HepG2 (cell line): ENCODE data around the gene PIBF1. TPM values are rescaled to one million over a fixed set of nuclear protein-coding genes. Genes with fewer than 3 reads are reported as not detected.

Experiments used
- ATAC-seq: fragments of 200-7000 bp; cut with Tn5 transposase; 3 replicates; pipeline ENCODE4 v1.9.1; 2020; ENCODE audit warnings: mild to moderate bottlenecking, moderate library complexity
- BruUV-seq: library from RNA; stranded (reverse); fragments of 400-500 nt; replicated peaks from 2 replicates; lab custom pipeline; 2021; lab: Mats Ljungman, UMichigan
- CTCF ChIA-PET: fragments of 300-600 bp; formaldehyde crosslinking; extraction: SDS; loops from one replicate; lab custom pipeline; 2021; ENCODE audit warnings: low total read pairs, inconsistent platforms, low intra/inter-chr PET ratio; lab: Yijun Ruan, JAX
- POLR2A ChIA-PET: fragments of 350-600 bp; sonication (Branson Sonifier 250); formaldehyde crosslinking; loops from one replicate; lab custom pipeline; 2020; ENCODE audit warnings: antibody characterized with exemption, inconsistent platforms; lab: Yijun Ruan, JAX
- DNase-seq: peaks from one replicate; pipeline ENCODE4 v3.0.0-alpha.2; 2015; ENCODE audit warnings: low spot score
- FAIRE-seq: peaks from 3 replicates; lab custom pipeline; 2011; peaks lifted over from hg19 to GRCh38; lab: Jason Lieb, UNC
- H2AFZ ChIP-seq: one replicate; pipeline ENCODE4 v1.6.1; 2011; ENCODE audit warnings: low read length, inconsistent platforms
- H3K27ac ChIP-seq: fragments of 300-600 bp; 3 replicates; pipeline ENCODE4 v1.8.0; 2011; ENCODE audit warnings: mixed run types, mild to moderate bottlenecking, mixed read lengths, low read length, inconsistent platforms; ENCODE audit not compliant: insufficient read depth; ENCODE audit errors: extremely low read length
- H3K27me3 ChIP-seq, 2 experiments: fragments of 200-600 bp in 1 of 2; 2 replicates in 1 of 2; 3 replicates in 1 of 2; pipeline versions ENCODE4 v1.6.0 to v1.8.0; 2011; ENCODE audit warnings: low read length in 2 of 2, mild to moderate bottlenecking in 2 of 2, moderate library complexity in 2 of 2, inconsistent platforms in 1 of 2; ENCODE audit not compliant: insufficient read depth in 2 of 2, control insufficient read depth in 1 of 2
- H3K36me3 ChIP-seq, 2 experiments: fragments of 200-600 bp in 1 of 2; replicated peaks in 1 of 2; 2 replicates in 1 of 2; 3 replicates in 1 of 2; pipeline versions ENCODE4 v1.5.1 to v1.8.0; 2011; ENCODE audit warnings: low read length in 2 of 2, inconsistent platforms in 1 of 2; ENCODE audit not compliant: insufficient read depth in 2 of 2, control insufficient read depth in 1 of 2
- H3K4me1 ChIP-seq: 2 replicates; pipeline ENCODE4 v1.5.1; 2012; ENCODE audit warnings: low read length, inconsistent platforms; ENCODE audit not compliant: insufficient read depth
- H3K4me2 ChIP-seq: 2 replicates; pipeline ENCODE4 v1.6.0; 2011; ENCODE audit warnings: low read depth, low read length, inconsistent platforms
- H3K4me3 ChIP-seq, 3 experiments: fragments of 200-600 bp in 1 of 3; sonication (generic), shearing (Covaris generic) in 1 of 3; replicated peaks in 1 of 3; 2 replicates each; pipeline ENCODE4 v1.5.1; 2011 to 2016; ENCODE audit warnings: low read length in 3 of 3, inconsistent platforms in 2 of 3, low read depth in 2 of 3, mild to moderate bottlenecking in 2 of 3, control low read depth in 1 of 3, mixed read lengths in 1 of 3; ENCODE audit not compliant: insufficient read depth in 1 of 3
- H3K79me2 ChIP-seq: one replicate; pipeline ENCODE4 v1.6.1; 2011; ENCODE audit warnings: low read length, inconsistent platforms; ENCODE audit not compliant: insufficient read depth
- H3K9ac ChIP-seq: 2 replicates; pipeline ENCODE4 v1.6.0; 2011; ENCODE audit warnings: mild to moderate bottlenecking, low read depth, low read length, inconsistent platforms; ENCODE audit not compliant: insufficient read depth
- H3K9me3 ChIP-seq: 2 replicates; pipeline ENCODE4 v1.5.1; 2012; ENCODE audit warnings: mild to moderate bottlenecking, low read length
- H4K20me1 ChIP-seq: 2 replicates; pipeline ENCODE4 v1.6.0; 2011; ENCODE audit warnings: inconsistent platforms, mild to moderate bottlenecking, low read length, moderate library complexity; ENCODE audit not compliant: insufficient read depth
- CHCHD3 ChIP-seq: sonication (generic); formaldehyde crosslinking; IDR thresholded peaks from 2 replicates; pipeline ENCODE4 v1.8.0; 2022; ENCODE audit warnings: mild to moderate bottlenecking, missing genetic modification reagents, moderate library complexity
- GMEB2 ChIP-seq: IDR thresholded peaks from 2 replicates; pipeline ENCODE4 v1.6.1; 2016; ENCODE audit warnings: missing biosample characterization, missing genetic modification reagents, low read depth
- GRHL1 ChIP-seq: sonication (generic); formaldehyde crosslinking; conservative IDR thresholded peaks from 2 replicates; pipeline ENCODE4 v1.8.0; 2022; ENCODE audit warnings: missing genetic modification reagents
- LBX2 ChIP-seq: sonication (generic); formaldehyde crosslinking; IDR thresholded peaks from 2 replicates; pipeline ENCODE4 v1.5.0; 2020; ENCODE audit warnings: missing genetic modification reagents, mild to moderate bottlenecking, borderline replicate concordance
- NPAS2 ChIP-seq: sonication (generic); formaldehyde crosslinking; IDR thresholded peaks from 2 replicates; pipeline ENCODE4 v1.8.0; 2022; ENCODE audit warnings: mild to moderate bottlenecking, missing genetic modification reagents, borderline replicate concordance
- SALL2 ChIP-seq: sonication (generic); formaldehyde crosslinking; IDR thresholded peaks from 2 replicates; pipeline ENCODE4 v1.8.1; 2023; ENCODE audit warnings: mild to moderate bottlenecking, missing genetic modification reagents, inconsistent platforms
- UBTF ChIP-seq: sonication (generic); formaldehyde crosslinking; IDR thresholded peaks from 2 replicates; pipeline ENCODE4 v1.4.0; 2020; ENCODE audit warnings: mild to moderate bottlenecking, missing genetic modification reagents
- ZBTB3 ChIP-seq: sonication (generic); formaldehyde crosslinking; IDR thresholded peaks from 2 replicates; pipeline ENCODE4 v1.4.0; 2020; ENCODE audit warnings: low read depth, mild to moderate bottlenecking, moderate library complexity, missing genetic modification reagents, borderline replicate concordance
- ZBTB33 ChIP-seq: sonication (generic); formaldehyde crosslinking; IDR thresholded peaks from 2 replicates; pipeline ENCODE4 v1.4.0; 2020; ENCODE audit warnings: missing genetic modification reagents
- ZC3H4 ChIP-seq: sonication (generic); formaldehyde crosslinking; IDR thresholded peaks from 2 replicates; pipeline ENCODE4 v1.4.0; 2020; ENCODE audit warnings: missing genetic modification reagents, borderline replicate concordance
- ZFP62 ChIP-seq: sonication (generic); formaldehyde crosslinking; IDR thresholded peaks from 2 replicates; pipeline ENCODE4 v1.4.0; 2020; ENCODE audit warnings: missing genetic modification reagents
- ZNF253 ChIP-seq: sonication (generic); formaldehyde crosslinking; IDR thresholded peaks from 2 replicates; pipeline ENCODE4 v1.8.0; 2022; ENCODE audit warnings: mild to moderate bottlenecking, missing genetic modification reagents, borderline replicate concordance
- ZNF512 ChIP-seq: sonication (generic); formaldehyde crosslinking; IDR thresholded peaks from 2 replicates; pipeline ENCODE4 v1.4.0; 2020; ENCODE audit warnings: mild to moderate bottlenecking, missing genetic modification reagents
- WGBS: methylation state at CpG from one replicate; pipeline ENCODE4 v1.1.6; 2017; ENCODE audit warnings: low lambda C conversion rate; 5-methylcytosine and 5-hydroxymethylcytosine counted together
- in situ Hi-C: cut with HindIII; loops from 2 replicates; pipeline ENCODE4 v1.10.0; 2017; ENCODE audit warnings: low pct_unique_long_range_greater_than_20kb; ENCODE audit not compliant: extremely low pct_ligation_motif_present
- intact Hi-C: fragments of 100-400 bp; cut with micrococcal nuclease; formaldehyde crosslinking; loops from one replicate; pipeline ENCODE4 v1.10.0; 2022; ENCODE audit not compliant: unreplicated experiment
- polyA plus RNA-seq, 8 experiments: library from polyadenylated mRNA; depleted of rRNA in 3 of 8; stranded (reverse) in 7 of 8; unstranded in 1 of 8; fragments of >200 nt; fragmentation: Illumina TruSeq in 4 of 8; extraction: Trizol in 4 of 8; gene quantifications; 2 replicates each; pipeline versions ENCODE4 v1.2.1 to v1.2.3, GENCODE V29; 2011 to 2016; ENCODE audit warnings: low read depth in 4 of 8, missing spikeins in 1 of 8, mixed read lengths in 1 of 8; ENCODE audit not compliant: insufficient read depth in 1 of 8
- total RNA-seq, 5 experiments: library from RNA; depleted of rRNA; stranded (reverse); fragments of >200 nt; fragmentation: Illumina TruSeq; extraction: Trizol; gene quantifications; 2 replicates each; pipeline ENCODE4 v1.2.3, GENCODE V29; 2016; ENCODE audit warnings: low read depth in 1 of 5

PIBF1 gene
- total and polyA plus RNA-seq, 2 of the 13 experiments (the other 11 are each of a cell fraction or from before 2014, with no cell fraction given) = 4.2 to 15.8 TPM

GRCh38 chr13:73065036-73065435 is 283.1 kb downstream of the PIBF1 start:
- Histone ChIP-seq H3K79me2 (peaks cover 2% of the 10 kb centered on the region), H3K27ac (no peak overlapping the region), H3K4me3 (no peak overlapping the region), H3K9me3 (no peaks in the 10 kb centered on the region), H3K27me3 (no peaks in the 10 kb centered on the region), H3K4me2 (no peak overlapping the region), H2AFZ (no peak overlapping the region), H3K4me1 (peaks cover 25% of the 10 kb centered on the region), H3K36me3 (peaks cover 3 to 7% of the 10 kb centered on the region in 2 experiments; a peak in 3 of 5 replicates), H3K9ac (no peak overlapping the region), H4K20me1 (no peaks in the 10 kb centered on the region)
- in situ Hi-C loops (loop anchor here (25.0 kb wide), 1 partner anchor 347 kb away; no protein-coding TSS in a partner anchor), intact Hi-C loops (no loop called here)
- FAIRE-seq (no peak), DNase-seq (no peak), ATAC-seq (no peak)
- POLR2A ChIA-PET = no interaction called here
- WGBS = 95% methylated on average over 2 of the region's 2 CpGs
- CTCF ChIA-PET = no interaction called here
- no TSS peak for BruUV-seq
- TF ChIP-seq ZFP62 (CRISPR knock-in tag) (no peak), SALL2 (no peak), NPAS2 (no peak), LBX2 (no peak), ZBTB3 (no peak), ZNF512 (CRISPR knock-in tag) (no peak), GMEB2 (no peak), ZC3H4 (no peak), GRHL1 (no peak), ZNF253 (no peak), UBTF (CRISPR knock-in tag) (no peak), CHCHD3 (CRISPR knock-in tag) (no peak), ZBTB33 (CRISPR knock-in tag) (no peak)
